HepG2 (cell line): ENCODE data around the gene PIMREG. TPM values are rescaled to one million over a fixed set of nuclear protein-coding genes. Genes with fewer than 3 reads are reported as not detected.
"Not testable (repeated sequence)": the region's sequence is repeated elsewhere in the genome, so short reads cannot be mapped to it uniquely, and the experiment has no call there.

Experiments
- ATAC-seq: fragments of 200-7000 bp; cut with Tn5 transposase; 3 replicates; pipeline ENCODE4 v1.9.1; 2020; ENCODE audit warnings: mild to moderate bottlenecking, moderate library complexity
- BruUV-seq: library from RNA; stranded (reverse); fragments of 400-500 nt; replicated peaks from 2 replicates; lab custom pipeline; 2021; lab: Mats Ljungman, UMichigan
- CTCF ChIA-PET: fragments of 300-600 bp; formaldehyde crosslinking; extraction: SDS; loops from one replicate; lab custom pipeline; 2021; ENCODE audit warnings: low total read pairs, inconsistent platforms, low intra/inter-chr PET ratio; lab: Yijun Ruan, JAX
- POLR2A ChIA-PET: fragments of 350-600 bp; sonication (Branson Sonifier 250); formaldehyde crosslinking; loops from one replicate; lab custom pipeline; 2020; ENCODE audit warnings: antibody characterized with exemption, inconsistent platforms; lab: Yijun Ruan, JAX
- DNase-seq: peaks from one replicate; pipeline ENCODE4 v3.0.0-alpha.2; 2015; ENCODE audit warnings: low spot score
- FAIRE-seq: peaks from 3 replicates; lab custom pipeline; 2011; peaks lifted over from hg19 to GRCh38; lab: Jason Lieb, UNC
- H2AFZ ChIP-seq: one replicate; pipeline ENCODE4 v1.6.1; 2011; ENCODE audit warnings: low read length, inconsistent platforms
- H3K27ac ChIP-seq: fragments of 300-600 bp; 3 replicates; pipeline ENCODE4 v1.8.0; 2011; ENCODE audit warnings: mixed run types, mild to moderate bottlenecking, mixed read lengths, low read length, inconsistent platforms; ENCODE audit not compliant: insufficient read depth; ENCODE audit errors: extremely low read length
- H3K27me3 ChIP-seq, 2 experiments: fragments of 200-600 bp in 1 of 2; 2 replicates in 1 of 2; 3 replicates in 1 of 2; pipeline versions ENCODE4 v1.6.0 to v1.8.0; 2011; ENCODE audit warnings: low read length in 2 of 2, mild to moderate bottlenecking in 2 of 2, moderate library complexity in 2 of 2, inconsistent platforms in 1 of 2; ENCODE audit not compliant: insufficient read depth in 2 of 2, control insufficient read depth in 1 of 2
- H3K36me3 ChIP-seq, 2 experiments: fragments of 200-600 bp in 1 of 2; replicated peaks in 1 of 2; 2 replicates in 1 of 2; 3 replicates in 1 of 2; pipeline versions ENCODE4 v1.5.1 to v1.8.0; 2011; ENCODE audit warnings: low read length in 2 of 2, inconsistent platforms in 1 of 2; ENCODE audit not compliant: insufficient read depth in 2 of 2, control insufficient read depth in 1 of 2
- H3K4me1 ChIP-seq: 2 replicates; pipeline ENCODE4 v1.5.1; 2012; ENCODE audit warnings: low read length, inconsistent platforms; ENCODE audit not compliant: insufficient read depth
- H3K4me2 ChIP-seq: 2 replicates; pipeline ENCODE4 v1.6.0; 2011; ENCODE audit warnings: low read depth, low read length, inconsistent platforms
- H3K4me3 ChIP-seq, 3 experiments: fragments of 200-600 bp in 1 of 3; sonication (generic), shearing (Covaris generic) in 1 of 3; replicated peaks in 1 of 3; 2 replicates each; pipeline ENCODE4 v1.5.1; 2011 to 2016; ENCODE audit warnings: low read length in 3 of 3, inconsistent platforms in 2 of 3, low read depth in 2 of 3, mild to moderate bottlenecking in 2 of 3, control low read depth in 1 of 3, mixed read lengths in 1 of 3; ENCODE audit not compliant: insufficient read depth in 1 of 3
- H3K79me2 ChIP-seq: one replicate; pipeline ENCODE4 v1.6.1; 2011; ENCODE audit warnings: low read length, inconsistent platforms; ENCODE audit not compliant: insufficient read depth
- H3K9ac ChIP-seq: 2 replicates; pipeline ENCODE4 v1.6.0; 2011; ENCODE audit warnings: mild to moderate bottlenecking, low read depth, low read length, inconsistent platforms; ENCODE audit not compliant: insufficient read depth
- H3K9me3 ChIP-seq: 2 replicates; pipeline ENCODE4 v1.5.1; 2012; ENCODE audit warnings: mild to moderate bottlenecking, low read length
- H4K20me1 ChIP-seq: 2 replicates; pipeline ENCODE4 v1.6.0; 2011; ENCODE audit warnings: inconsistent platforms, mild to moderate bottlenecking, low read length, moderate library complexity; ENCODE audit not compliant: insufficient read depth
- KIAA2018 ChIP-seq: sonication (generic); formaldehyde crosslinking; IDR thresholded peaks from 2 replicates; pipeline ENCODE4 v1.5.0; 2020; ENCODE audit warnings: mild to moderate bottlenecking, missing genetic modification reagents, borderline replicate concordance
- WGBS: methylation state at CpG from one replicate; pipeline ENCODE4 v1.1.6; 2017; ENCODE audit warnings: low lambda C conversion rate; 5-methylcytosine and 5-hydroxymethylcytosine counted together
- in situ Hi-C: cut with HindIII; loops from 2 replicates; pipeline ENCODE4 v1.10.0; 2017; ENCODE audit warnings: low pct_unique_long_range_greater_than_20kb; ENCODE audit not compliant: extremely low pct_ligation_motif_present
- intact Hi-C: fragments of 100-400 bp; cut with micrococcal nuclease; formaldehyde crosslinking; loops from one replicate; pipeline ENCODE4 v1.10.0; 2022; ENCODE audit not compliant: unreplicated experiment
- polyA plus RNA-seq, 8 experiments: library from polyadenylated mRNA; depleted of rRNA in 3 of 8; stranded (reverse) in 7 of 8; unstranded in 1 of 8; fragments of >200 nt; fragmentation: Illumina TruSeq in 4 of 8; extraction: Trizol in 4 of 8; gene quantifications; 2 replicates each; pipeline versions ENCODE4 v1.2.1 to v1.2.3, GENCODE V29; 2011 to 2016; ENCODE audit warnings: low read depth in 4 of 8, missing spikeins in 1 of 8, mixed read lengths in 1 of 8; ENCODE audit not compliant: insufficient read depth in 1 of 8
- total RNA-seq, 5 experiments: library from RNA; depleted of rRNA; stranded (reverse); fragments of >200 nt; fragmentation: Illumina TruSeq; extraction: Trizol; gene quantifications; 2 replicates each; pipeline ENCODE4 v1.2.3, GENCODE V29; 2016; ENCODE audit warnings: low read depth in 1 of 5

Gene PIMREG
- total and polyA plus RNA-seq, 2 of the 13 experiments (the other 11 are each of a cell fraction or from before 2014, with no cell fraction given): 15.6 to 30.3 TPM

DNA sequence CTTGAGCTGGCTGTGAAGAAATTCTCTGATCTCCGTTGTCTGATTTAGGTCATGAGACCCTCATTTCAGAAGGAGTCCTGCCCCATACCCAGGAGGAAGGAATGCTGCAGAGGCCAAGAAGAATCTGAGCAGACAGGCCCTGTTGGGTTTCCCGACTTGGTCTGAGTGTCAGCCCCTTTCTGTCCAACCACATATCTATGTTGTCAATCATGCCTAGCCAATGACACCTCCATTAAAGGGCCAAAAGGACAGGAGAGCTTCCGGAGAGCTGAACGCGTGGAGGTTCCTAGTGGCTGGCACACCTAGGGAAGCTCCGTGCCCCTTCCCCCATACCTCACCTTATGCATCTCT is 37.8 kb downstream of the PIMREG start (continued):
- no peak for TF ChIP-seq KIAA2018 (CRISPR knock-in tag)

DNA sequence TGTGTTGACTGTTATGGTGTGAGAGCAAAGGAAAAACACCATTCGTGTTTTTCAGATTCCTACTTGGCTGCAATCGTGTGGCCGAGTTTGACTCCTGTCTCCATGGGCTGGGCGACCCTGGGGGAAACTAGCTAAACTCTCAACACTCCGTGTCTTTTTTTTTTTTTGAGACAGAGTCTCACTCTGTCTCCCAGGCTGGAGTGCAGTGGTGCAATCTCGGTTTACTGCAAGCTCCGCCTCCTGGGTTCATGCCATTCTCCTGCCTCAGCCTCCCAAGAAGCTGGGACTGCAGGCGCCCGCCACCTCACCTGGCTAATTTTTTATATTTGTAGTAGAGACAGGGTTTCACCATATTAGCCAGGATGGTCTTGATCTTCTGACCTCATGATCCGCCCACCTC is 38.5 kb downstream of the PIMREG start:
- H3K36me3 ChIP-seq, H3K9ac ChIP-seq, H3K9me3 ChIP-seq, in situ Hi-C loops, H2AFZ ChIP-seq, ATAC-seq, H3K79me2 ChIP-seq, BruUV-seq, POLR2A ChIA-PET, CTCF ChIA-PET, H3K4me1 ChIP-seq, H3K4me3 ChIP-seq, H4K20me1 ChIP-seq, H3K27ac ChIP-seq, intact Hi-C loops, FAIRE-seq, H3K4me2 ChIP-seq, DNase-seq: not testable (repeated sequence)
- H3K27me3 ChIP-seq: peaks cover 1 to 15% of the 10 kb centered on the region in 2 experiments; a peak in 1 of 5 replicates
- WGBS: 62% methylated on average over 10 of the region's 10 CpGs
